HEK293T (cell line): ENCODE measurements around the gene TM9SF3.

Experiments used
- CTCF ChIA-PET: fragments of 350-600 bp; formaldehyde crosslinking; extraction: SDS; loops from one replicate; lab custom pipeline; 2021; ENCODE audit warnings: antibody characterized with exemption, inconsistent platforms; lab: Yijun Ruan, JAX
- POLR2A ChIA-PET: fragments of 350-600 bp; formaldehyde crosslinking; extraction: SDS; loops from one replicate; lab custom pipeline; 2020; ENCODE audit warnings: antibody characterized with exemption, inconsistent platforms; lab: Yijun Ruan, JAX
- DNase-seq: peaks from one replicate; pipeline ENCODE4 v3.0.0; 2012; ENCODE audit warnings: mixed read lengths; ENCODE audit errors: extremely low spot score
- ARNT ChIP-seq: fragments of 450-650 bp; IDR thresholded peaks from 2 replicates; pipeline ENCODE4 v1.6.1; 2017; ENCODE audit warnings: mild to moderate bottlenecking
- BHLHE40 ChIP-seq: fragments of 450-650 bp; IDR thresholded peaks from 2 replicates; pipeline ENCODE4 v1.6.1; 2016; ENCODE audit warnings: mild to moderate bottlenecking, moderate library complexity, borderline replicate concordance
- CTBP1 ChIP-seq: fragments of 450-650 bp; IDR thresholded peaks from 2 replicates; pipeline ENCODE4 v1.6.1; 2016; ENCODE audit warnings: borderline replicate concordance
- ELF4 ChIP-seq: fragments of 450-650 bp; IDR thresholded peaks from 2 replicates; pipeline ENCODE4 v1.6.1; 2017; ENCODE audit warnings: antibody characterized with exemption
- FOXA1 ChIP-seq: fragments of 450-650 bp; IDR thresholded peaks from 2 replicates; pipeline ENCODE4 v1.6.1; 2016; ENCODE audit warnings: mild to moderate bottlenecking
- FOXK2 ChIP-seq: fragments of 450-650 bp; IDR thresholded peaks from 2 replicates; pipeline ENCODE4 v1.6.1; 2016; ENCODE audit warnings: mild to moderate bottlenecking
- FOXM1 ChIP-seq: fragments of 450-650 bp; IDR thresholded peaks from 2 replicates; pipeline ENCODE4 v1.6.1; 2017; ENCODE audit warnings: mild to moderate bottlenecking, borderline replicate concordance
- HDGF ChIP-seq: fragments of 450-650 bp; IDR thresholded peaks from 2 replicates; pipeline ENCODE4 v1.6.1; 2017; ENCODE audit warnings: antibody characterized with exemption, borderline replicate concordance
- L3MBTL2 ChIP-seq: fragments of 450-650 bp; conservative IDR thresholded peaks from 2 replicates; pipeline ENCODE4 v1.6.1; 2016; ENCODE audit warnings: mild to moderate bottlenecking
- LEF1 ChIP-seq: fragments of 450-650 bp; IDR thresholded peaks from 2 replicates; pipeline ENCODE4 v1.6.1; 2017; ENCODE audit warnings: mild to moderate bottlenecking, borderline replicate concordance
- NFRKB ChIP-seq: fragments of 450-650 bp; IDR thresholded peaks from 2 replicates; pipeline ENCODE4 v1.6.1; 2016; ENCODE audit warnings: mild to moderate bottlenecking, moderate library complexity
- SP1 ChIP-seq: fragments of 450-650 bp; IDR thresholded peaks from 2 replicates; pipeline ENCODE4 v1.6.1; 2017
- SUZ12 ChIP-seq: fragments of 450-650 bp; IDR thresholded peaks from 2 replicates; pipeline ENCODE4 v1.6.1; 2016; ENCODE audit warnings: mild to moderate bottlenecking
- TARDBP ChIP-seq: fragments of 450-650 bp; IDR thresholded peaks from 2 replicates; pipeline ENCODE4 v1.6.1; 2016
- ZNF384 ChIP-seq: fragments of 450-650 bp; IDR thresholded peaks from 2 replicates; pipeline ENCODE4 v1.6.1; 2016
- TF ChIP-seq, protein P1 (sequence below): fragments of 450-650 bp; IDR thresholded peaks from 2 replicates; pipeline ENCODE4 v1.6.1; 2016

The TM9SF3 gene

DNA sequence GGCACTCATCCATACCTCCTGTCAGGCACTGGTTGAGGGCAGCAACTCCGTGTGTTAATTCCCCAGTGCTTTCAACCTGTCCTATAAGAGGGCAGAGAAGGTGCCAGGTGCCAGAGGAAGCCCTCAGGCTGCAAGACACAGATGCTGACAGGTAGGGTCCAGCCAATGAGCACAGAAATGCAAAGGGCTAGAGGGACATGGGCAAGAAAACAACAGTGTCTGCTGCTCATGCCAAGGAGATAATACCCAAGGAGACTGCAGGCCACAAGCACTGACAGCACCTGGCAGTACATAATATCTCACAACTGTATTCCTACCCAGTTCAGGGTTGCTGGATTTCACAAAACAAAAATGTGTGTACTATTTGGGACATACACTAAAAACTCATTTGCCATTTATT is 38.4 kb upstream of the TM9SF3 start:
- POLR2A ChIA-PET = no interaction called here
- no peak for DNase-seq
- CTCF ChIA-PET = no interaction called here
- TF ChIP-seq ELF4 (no peak), BHLHE40 (no peak), SUZ12 (no peak), HDGF (no peak), FOXM1 (no peak), L3MBTL2 (no peak), FOXK2 (no peak), ZNF384 (no peak), CTBP1 (no peak), LEF1 (no peak), ARNT (no peak), TARDBP (no peak), FOXA1 (no peak), SP1 (no peak), NFRKB (no peak)
- TF ChIP-seq, protein P1, sequence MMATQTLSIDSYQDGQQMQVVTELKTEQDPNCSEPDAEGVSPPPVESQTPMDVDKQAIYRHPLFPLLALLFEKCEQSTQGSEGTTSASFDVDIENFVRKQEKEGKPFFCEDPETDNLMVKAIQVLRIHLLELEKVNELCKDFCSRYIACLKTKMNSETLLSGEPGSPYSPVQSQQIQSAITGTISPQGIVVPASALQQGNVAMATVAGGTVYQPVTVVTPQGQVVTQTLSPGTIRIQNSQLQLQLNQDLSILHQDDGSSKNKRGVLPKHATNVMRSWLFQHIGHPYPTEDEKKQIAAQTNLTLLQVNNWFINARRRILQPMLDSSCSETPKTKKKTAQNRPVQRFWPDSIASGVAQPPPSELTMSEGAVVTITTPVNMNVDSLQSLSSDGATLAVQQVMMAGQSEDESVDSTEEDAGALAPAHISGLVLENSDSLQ = no peak

DNA sequence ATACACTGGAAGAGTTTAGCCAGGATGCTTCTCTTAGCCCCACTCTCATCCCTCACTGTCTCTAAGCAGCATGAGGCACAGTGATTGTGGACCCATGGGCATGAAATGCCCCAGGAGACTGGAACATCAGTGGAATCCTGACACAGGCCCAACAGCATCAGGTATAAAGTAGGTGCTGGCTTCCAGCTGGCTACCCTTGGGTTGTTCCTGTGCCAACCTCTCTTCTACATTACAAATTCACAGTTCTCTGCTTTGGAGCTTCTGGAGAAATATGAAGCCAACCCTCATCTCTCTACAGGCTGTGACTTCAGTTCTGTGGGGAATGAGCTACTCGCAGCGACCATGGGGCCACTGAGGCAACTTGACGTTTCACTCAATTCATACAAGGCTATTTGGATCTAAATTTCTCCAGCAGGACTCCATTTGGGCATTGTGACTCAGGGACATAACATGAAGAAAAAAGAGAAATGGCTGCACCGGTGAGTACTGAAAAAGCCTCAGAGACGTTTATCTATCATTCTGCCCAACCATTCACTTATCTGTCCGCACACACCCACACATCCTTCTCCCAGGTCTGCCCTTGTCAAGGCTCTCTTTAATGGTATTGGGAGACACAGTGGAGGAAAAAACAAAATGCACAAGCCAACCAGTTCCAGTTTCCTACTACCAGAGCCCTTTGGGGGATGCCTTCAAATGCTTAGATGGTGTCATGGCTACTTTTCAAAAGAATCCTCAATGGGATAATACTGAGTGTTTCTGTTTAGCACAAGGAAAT is 35.4 kb upstream of the TM9SF3 start:
- no peak for TF ChIP-seq ZNF384
- no peak for TF ChIP-seq CTBP1
- TF ChIP-seq, protein P1 = no peak
- TF ChIP-seq L3MBTL2 = no peak
- no peak for TF ChIP-seq FOXM1
- no peak for TF ChIP-seq NFRKB
- no peak for TF ChIP-seq BHLHE40
- TF ChIP-seq HDGF = no peak
- no peak for TF ChIP-seq TARDBP
- no peak for TF ChIP-seq LEF1
- TF ChIP-seq FOXA1 = no peak
- TF ChIP-seq SUZ12 = no peak
- TF ChIP-seq FOXK2 = no peak
- TF ChIP-seq ELF4 = no peak
- TF ChIP-seq SP1 = no peak
- TF ChIP-seq ARNT = no peak
- CTCF ChIA-PET = interaction anchor here (1.1 kb wide), 1 partner anchor 24 kb away, joined by 3 read pairs; no protein-coding TSS in a partner anchor
- DNase-seq = no peak
- POLR2A ChIA-PET = no interaction called here

DNA sequence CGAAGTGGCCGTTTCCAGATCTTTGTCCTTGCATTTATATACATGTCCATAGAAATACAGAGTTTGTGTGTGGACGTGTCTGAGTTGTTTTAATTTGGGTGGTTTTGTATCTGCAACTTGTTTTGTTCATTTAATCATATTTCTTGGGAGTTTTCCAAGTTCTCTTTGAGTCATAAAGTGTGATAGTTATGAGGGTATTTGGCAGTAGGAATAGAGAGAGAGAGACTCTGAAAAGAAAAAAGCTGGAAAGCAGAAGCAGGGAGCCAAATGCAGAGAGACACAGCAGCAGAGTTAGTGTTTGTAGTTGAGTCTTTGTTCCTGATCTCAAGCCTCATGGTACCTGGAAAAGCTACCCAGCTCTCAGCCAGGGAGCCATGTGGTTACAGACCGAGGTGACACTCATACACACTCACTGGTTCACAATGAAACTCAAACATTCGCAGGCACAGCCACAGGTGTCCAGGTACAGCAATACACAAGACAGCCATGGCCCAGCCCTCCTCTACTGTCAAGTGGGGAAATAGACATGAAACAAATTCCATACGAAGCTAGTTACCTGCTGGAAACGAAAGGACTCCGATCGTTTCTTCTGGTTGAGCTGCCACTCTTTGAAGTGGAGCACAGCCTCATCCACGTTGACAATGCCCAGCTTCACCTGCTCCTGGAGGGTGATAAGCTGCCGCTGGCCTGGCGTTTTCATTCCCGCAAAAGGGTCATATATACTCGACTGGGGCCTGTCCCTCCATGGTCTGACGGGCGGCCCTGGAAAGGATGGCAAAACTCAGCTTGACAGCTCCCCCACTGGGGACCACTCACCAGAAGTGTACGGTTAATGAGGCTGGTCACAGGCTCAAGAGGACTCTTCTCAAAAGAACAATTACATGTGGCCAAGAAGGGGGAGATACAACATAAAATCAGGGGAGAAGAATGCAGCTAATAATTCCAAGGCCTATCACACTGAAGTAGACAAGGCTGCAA is 33.3 kb upstream of the TM9SF3 start:
- DNase-seq = no peak
- ChIA-PET CTCF (interaction anchor here (1.2 kb wide), 1 partner anchor 393 kb away, joined by 3 read pairs; no protein-coding TSS in a partner anchor), POLR2A (no interaction called here)
- TF ChIP-seq L3MBTL2 (no peak), SP1 (no peak), BHLHE40 (no peak), LEF1 (no peak), FOXA1 (no peak), FOXM1 (no peak), FOXK2 (no peak), ARNT (no peak), ZNF384 (no peak)

DNA sequence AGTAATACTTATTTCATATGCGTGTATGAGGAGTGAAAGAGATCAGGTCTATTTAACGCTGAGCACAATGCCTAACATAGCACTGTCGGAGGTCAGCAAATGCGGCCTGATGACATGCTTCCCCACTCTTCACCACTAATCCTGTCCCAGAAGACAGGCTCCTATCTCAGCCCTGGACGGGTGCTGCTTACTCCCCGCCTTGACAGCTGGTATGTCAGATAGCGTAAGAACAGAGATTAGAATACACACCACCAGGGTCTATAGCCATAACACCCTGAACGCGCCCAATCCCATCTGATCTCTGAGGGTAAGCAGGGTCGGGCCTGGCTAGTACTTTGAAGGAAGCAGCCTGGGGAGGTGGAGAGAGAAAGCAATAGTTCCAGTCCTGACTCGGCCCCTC is 32.3 kb upstream of the TM9SF3 start:
- no peak for DNase-seq
- CTCF ChIA-PET = interaction anchor here (0.9 to 1.2 kb wide), 2 partner anchors 24 to 394 kb away, joined by 3 read pairs; no protein-coding TSS in a partner anchor
- TF ChIP-seq SUZ12 (no peak), LEF1 (no peak), FOXK2 (no peak), L3MBTL2 (no peak), HDGF (no peak), TARDBP (no peak), ARNT (no peak), FOXA1 (no peak)
- TF ChIP-seq, protein P1 = no peak
- POLR2A ChIA-PET = no interaction called here

DNA sequence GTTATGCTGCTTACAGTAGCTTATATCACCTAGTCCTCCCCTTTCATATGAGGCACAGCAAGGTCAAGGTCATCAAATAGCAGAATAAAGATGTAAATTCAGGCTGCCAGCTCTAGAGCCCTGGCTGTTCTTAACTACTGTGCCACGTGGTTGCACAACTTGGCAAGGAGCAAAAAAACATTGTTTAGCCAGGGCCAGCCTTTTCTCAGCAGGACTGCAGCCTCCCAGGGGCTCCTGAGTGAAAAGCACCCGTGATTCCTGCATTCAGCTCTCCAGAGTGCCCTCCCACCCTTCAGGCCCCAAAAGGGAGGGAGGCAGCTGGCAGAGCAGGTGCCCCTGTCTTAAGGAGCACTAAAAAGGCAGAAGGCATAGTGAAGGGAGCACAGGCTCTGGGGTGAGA is 31.8 kb upstream of the TM9SF3 start:
- ChIA-PET POLR2A (no interaction called here), CTCF (interaction anchor here (0.6 to 1.2 kb wide), 3 partner anchors 25 to 578 kb away, joined by 3 read pairs; no protein-coding TSS in a partner anchor)
- TF ChIP-seq BHLHE40 (no peak), NFRKB (no peak), L3MBTL2 (no peak), ELF4 (no peak), FOXA1 (no peak), SUZ12 (no peak), FOXK2 (no peak), CTBP1 (no peak), LEF1 (no peak), HDGF (no peak), FOXM1 (no peak), ARNT (no peak), ZNF384 (no peak), SP1 (no peak), TARDBP (no peak)
- TF ChIP-seq, protein P1 = no peak
- DNase-seq = no peak
